HCT116 (cell line): ENCODE results near the gene POLD1. TPM values are rescaled to one million over a fixed set of nuclear protein-coding genes. Genes with fewer than 3 reads are reported as not detected.

ENCODE experiments used
- ATAC-seq: fragments of 200-7000 bp; cut with Tn5 transposase; 2 replicates; pipeline ENCODE4 v1.9.1; 2020; ENCODE audit warnings: mild to moderate bottlenecking, moderate library complexity
- BruUV-seq: library from RNA; stranded (reverse); fragments of 400-500 nt; replicated peaks from 2 replicates; lab custom pipeline; 2021; lab: Mats Ljungman, UMichigan
- CTCF ChIA-PET: fragments of 300-600 bp; sonication (Branson Sonifier 250); formaldehyde crosslinking; loops from one replicate; lab custom pipeline; 2021; ENCODE audit warnings: antibody characterized with exemption; lab: Charles Lee
- POLR2A ChIA-PET: fragments of 300-600, 350-600 bp; sonication (Branson Sonifier 250); formaldehyde crosslinking; loops from one replicate; lab custom pipeline; 2021; ENCODE audit warnings: antibody characterized with exemption; lab: Charles Lee
- RAD21 ChIA-PET, 2 experiments: fragments of 300-600 bp; sonication (Branson Sonifier 250); formaldehyde crosslinking; loops; one replicate each; lab custom pipeline; 2023; ENCODE audit warnings: low total read pairs in 2 of 2; ENCODE audit not compliant: uncharacterized antibody in 2 of 2, unreplicated experiment in 2 of 2, low non-redundant PET in 1 of 2; lab: Charles Lee
- DNase-seq: peaks from one replicate; pipeline ENCODE4 v3.0.0-alpha.2; 2010; ENCODE audit warnings: low read depth, low spot score
- H2AFZ ChIP-seq: fragments of 200-600 bp; shearing (Covaris generic), sonication (generic); 2 replicates; pipeline ENCODE4 v1.6.1; 2017; ENCODE audit warnings: low read depth, mixed run types, mixed read lengths, antibody characterized with exemption, low read length; ENCODE audit not compliant: poor library complexity, severe bottlenecking
- H3K27ac ChIP-seq: 2 replicates; pipeline ENCODE4 v1.5.1; 2012; ENCODE audit warnings: low read depth, low read length
- H3K27me3 ChIP-seq: fragments of 200-600 bp; sonication (generic); 2 replicates; pipeline ENCODE4 v1.6.1; 2016; ENCODE audit warnings: mixed run types, low read length, mixed read lengths; ENCODE audit not compliant: insufficient read depth
- H3K36me3 ChIP-seq, 2 experiments: fragments of 200-500 bp in 1 of 2; fragments of 200-600 bp in 1 of 2; sonication (Bioruptor generic) in 1 of 2; sonication (generic) in 1 of 2; 2 replicates each; pipeline versions ENCODE4 v1.5.1 to v1.6.1; 2014 to 2016; ENCODE audit warnings: low read length in 2 of 2, inconsistent platforms in 1 of 2, mixed read lengths in 1 of 2, mixed run types in 1 of 2; ENCODE audit not compliant: insufficient read depth in 2 of 2, control insufficient read depth in 1 of 2
- H3K4me1 ChIP-seq, 2 experiments: fragments of 200-600 bp in 1 of 2; sonication (generic) in 1 of 2; 2 replicates each; pipeline versions ENCODE4 v1.5.1 to v1.6.1; 2012 to 2017; ENCODE audit warnings: low read length in 2 of 2, inconsistent platforms in 1 of 2, mild to moderate bottlenecking in 1 of 2, mixed read lengths in 1 of 2, mixed run types in 1 of 2, moderate library complexity in 1 of 2; ENCODE audit not compliant: insufficient read depth in 2 of 2, control insufficient read depth in 1 of 2
- H3K4me2 ChIP-seq: fragments of 200-600 bp; sonication (generic); 2 replicates; pipeline ENCODE4 v1.6.1; 2017; ENCODE audit warnings: mixed run types, low read length, mixed read lengths
- H3K4me3 ChIP-seq, 2 experiments: fragments of 200-600 bp in 1 of 2; sonication (generic) in 1 of 2; replicated peaks in 1 of 2; 2 replicates each; pipeline ENCODE4 v1.5.1; 2011 to 2016; ENCODE audit warnings: low read length in 2 of 2, control low read depth in 1 of 2, low read depth in 1 of 2, mild to moderate bottlenecking in 1 of 2, mixed read lengths in 1 of 2, mixed run types in 1 of 2
- H3K79me2 ChIP-seq: fragments of 200-600 bp; sonication (generic); 2 replicates; pipeline ENCODE4 v1.6.1; 2017; ENCODE audit warnings: mild to moderate bottlenecking, mixed run types, low read length, moderate library complexity, mixed read lengths; ENCODE audit not compliant: insufficient read depth
- H3K9ac ChIP-seq: fragments of 200-600 bp; sonication (generic); 2 replicates; pipeline ENCODE4 v1.6.1; 2016; ENCODE audit warnings: low read length, mixed read lengths
- H3K9me2 ChIP-seq: fragments of 200-600 bp; sonication (generic), shearing (Covaris generic); 2 replicates; pipeline ENCODE4 v1.6.1; 2017; ENCODE audit warnings: mixed run types, mild to moderate bottlenecking, moderate library complexity; ENCODE audit not compliant: insufficient read depth
- H3K9me3 ChIP-seq, 2 experiments: fragments of 200-500 bp in 1 of 2; fragments of 200-600 bp in 1 of 2; sonication (Bioruptor generic) in 1 of 2; sonication (generic) in 1 of 2; 2 replicates each; pipeline ENCODE4 v1.6.1; 2014 to 2017; ENCODE audit warnings: low read length in 2 of 2, mixed read lengths in 2 of 2, inconsistent platforms in 1 of 2, low read depth in 1 of 2, mild to moderate bottlenecking in 1 of 2, mixed run types in 1 of 2, moderate library complexity in 1 of 2; ENCODE audit not compliant: control insufficient read depth in 1 of 2, insufficient read depth in 1 of 2
- H4K20me1 ChIP-seq: fragments of 200-600 bp; sonication (generic), shearing (Covaris generic); 2 replicates; pipeline ENCODE4 v1.6.1; 2017; ENCODE audit warnings: mixed run types, mild to moderate bottlenecking, moderate library complexity; ENCODE audit not compliant: insufficient read depth
- CBX3 ChIP-seq: IDR thresholded peaks from 2 replicates; pipeline ENCODE4 v1.6.1; 2012; ENCODE audit warnings: low read depth
- EGR1 ChIP-seq: IDR thresholded peaks from 2 replicates; pipeline ENCODE4 v1.6.1; 2012; ENCODE audit warnings: low read depth
- EZH2 ChIP-seq: fragments of 200-600 bp; sonication (generic); IDR thresholded peaks from 2 replicates; pipeline ENCODE4 v1.6.1; 2017; ENCODE audit warnings: antibody characterized with exemption, mixed run types
- EZH2phosphoT487 ChIP-seq: fragments of 200-600 bp; IDR thresholded peaks from 2 replicates; pipeline ENCODE4 v1.6.1; 2018; ENCODE audit warnings: antibody characterized with exemption, borderline replicate concordance
- JUND ChIP-seq: IDR thresholded peaks from 2 replicates; pipeline ENCODE4 v1.6.1; 2012
- POLR2A ChIP-seq: IDR thresholded peaks from 2 replicates; pipeline ENCODE4 v1.7.0; 2011; ENCODE audit warnings: borderline replicate concordance; ENCODE audit not compliant: insufficient read depth, insufficient read length; ENCODE audit errors: extremely low read depth
- SIN3A ChIP-seq: IDR thresholded peaks from 2 replicates; pipeline ENCODE4 v1.6.1; 2012; ENCODE audit warnings: low read depth
- SP1 ChIP-seq: IDR thresholded peaks from 2 replicates; pipeline ENCODE4 v1.6.1; 2012; ENCODE audit warnings: low read depth
- SRF ChIP-seq: IDR thresholded peaks from 2 replicates; pipeline ENCODE4 v1.6.1; 2012; ENCODE audit warnings: low read depth
- ZFX ChIP-seq: fragments of 450-650 bp; IDR thresholded peaks from 2 replicates; pipeline ENCODE4 v1.6.1; 2017
- intact Hi-C: fragments of 100-400 bp; cut with micrococcal nuclease; formaldehyde crosslinking; loops from 2 replicates; pipeline ENCODE4 v1.10.0; 2022
- total RNA-seq: library from RNA; stranded (reverse); gene quantifications from one replicate; pipeline ENCODE4 v1.2.1, GENCODE V29; 2021; ENCODE audit not compliant: unreplicated experiment
- TF ChIP-seq, protein P1 (sequence below): IDR thresholded peaks from 2 replicates; pipeline ENCODE4 v1.6.1; 2012
- TF ChIP-seq, protein P2 (sequence below): IDR thresholded peaks from 2 replicates; pipeline ENCODE4 v1.6.1; 2012; ENCODE audit warnings: low read depth
- TF ChIP-seq, protein P3 (sequence below), 3 experiments: fragments of 200-600 bp in 1 of 3; sonication (generic) in 1 of 3; IDR thresholded peaks in 2 of 3; conservative IDR thresholded peaks in 1 of 3; 2 replicates each; pipeline ENCODE4 v1.5.1; 2012 to 2017; ENCODE audit warnings: low read depth in 2 of 3, low read length in 2 of 3, antibody characterized with exemption in 1 of 3, borderline replicate concordance in 1 of 3, control low read depth in 1 of 3, mild to moderate bottlenecking in 1 of 3, mixed read lengths in 1 of 3, mixed run types in 1 of 3, moderate library complexity in 1 of 3; ENCODE audit not compliant: insufficient read depth in 1 of 3
- TF ChIP-seq, protein P4 (sequence below): IDR thresholded peaks from 2 replicates; pipeline ENCODE4 v1.6.1; 2012

POLD1 gene
- total RNA-seq, 1 experiment from 2014 or later, result 122 TPM

DNA sequence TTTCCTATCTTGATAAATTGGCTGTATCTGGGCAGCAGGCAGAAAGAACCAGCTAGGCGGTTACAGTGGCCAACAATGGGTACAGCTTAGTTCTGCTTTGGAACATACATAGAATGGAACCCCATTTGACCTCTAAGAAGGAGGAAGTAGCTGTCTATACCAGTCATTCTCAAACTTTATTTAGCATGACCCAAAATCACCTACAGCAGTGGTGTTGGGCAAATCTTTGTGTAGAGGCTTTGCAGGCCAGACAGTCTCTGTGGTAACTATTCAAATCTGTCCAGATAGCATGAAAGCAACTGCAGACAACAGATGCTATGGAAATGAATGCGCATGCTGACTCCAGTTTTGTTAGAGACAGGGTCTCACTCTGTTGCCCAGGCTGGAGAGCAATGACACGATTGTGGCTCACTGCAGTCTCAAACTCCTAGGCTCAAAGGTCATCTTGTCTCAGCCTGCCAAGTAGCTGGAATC, 43.0 kb upstream of the POLD1 start:
- TF ChIP-seq SRF (no peak), ZFX (no peak), CBX3 (no peak), SIN3A (no peak), EZH2 (no peak), POLR2A (no peak), SP1 (no peak), EZH2phosphoT487 (no peak), JUND (no peak), EGR1 (no peak)
- TF ChIP-seq, protein P1, sequence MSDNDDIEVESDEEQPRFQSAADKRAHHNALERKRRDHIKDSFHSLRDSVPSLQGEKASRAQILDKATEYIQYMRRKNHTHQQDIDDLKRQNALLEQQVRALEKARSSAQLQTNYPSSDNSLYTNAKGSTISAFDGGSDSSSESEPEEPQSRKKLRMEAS, result no peak
- TF ChIP-seq, protein P2, sequence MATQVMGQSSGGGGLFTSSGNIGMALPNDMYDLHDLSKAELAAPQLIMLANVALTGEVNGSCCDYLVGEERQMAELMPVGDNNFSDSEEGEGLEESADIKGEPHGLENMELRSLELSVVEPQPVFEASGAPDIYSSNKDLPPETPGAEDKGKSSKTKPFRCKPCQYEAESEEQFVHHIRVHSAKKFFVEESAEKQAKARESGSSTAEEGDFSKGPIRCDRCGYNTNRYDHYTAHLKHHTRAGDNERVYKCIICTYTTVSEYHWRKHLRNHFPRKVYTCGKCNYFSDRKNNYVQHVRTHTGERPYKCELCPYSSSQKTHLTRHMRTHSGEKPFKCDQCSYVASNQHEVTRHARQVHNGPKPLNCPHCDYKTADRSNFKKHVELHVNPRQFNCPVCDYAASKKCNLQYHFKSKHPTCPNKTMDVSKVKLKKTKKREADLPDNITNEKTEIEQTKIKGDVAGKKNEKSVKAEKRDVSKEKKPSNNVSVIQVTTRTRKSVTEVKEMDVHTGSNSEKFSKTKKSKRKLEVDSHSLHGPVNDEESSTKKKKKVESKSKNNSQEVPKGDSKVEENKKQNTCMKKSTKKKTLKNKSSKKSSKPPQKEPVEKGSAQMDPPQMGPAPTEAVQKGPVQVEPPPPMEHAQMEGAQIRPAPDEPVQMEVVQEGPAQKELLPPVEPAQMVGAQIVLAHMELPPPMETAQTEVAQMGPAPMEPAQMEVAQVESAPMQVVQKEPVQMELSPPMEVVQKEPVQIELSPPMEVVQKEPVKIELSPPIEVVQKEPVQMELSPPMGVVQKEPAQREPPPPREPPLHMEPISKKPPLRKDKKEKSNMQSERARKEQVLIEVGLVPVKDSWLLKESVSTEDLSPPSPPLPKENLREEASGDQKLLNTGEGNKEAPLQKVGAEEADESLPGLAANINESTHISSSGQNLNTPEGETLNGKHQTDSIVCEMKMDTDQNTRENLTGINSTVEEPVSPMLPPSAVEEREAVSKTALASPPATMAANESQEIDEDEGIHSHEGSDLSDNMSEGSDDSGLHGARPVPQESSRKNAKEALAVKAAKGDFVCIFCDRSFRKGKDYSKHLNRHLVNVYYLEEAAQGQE, result no peak
- TF ChIP-seq, protein P3, sequence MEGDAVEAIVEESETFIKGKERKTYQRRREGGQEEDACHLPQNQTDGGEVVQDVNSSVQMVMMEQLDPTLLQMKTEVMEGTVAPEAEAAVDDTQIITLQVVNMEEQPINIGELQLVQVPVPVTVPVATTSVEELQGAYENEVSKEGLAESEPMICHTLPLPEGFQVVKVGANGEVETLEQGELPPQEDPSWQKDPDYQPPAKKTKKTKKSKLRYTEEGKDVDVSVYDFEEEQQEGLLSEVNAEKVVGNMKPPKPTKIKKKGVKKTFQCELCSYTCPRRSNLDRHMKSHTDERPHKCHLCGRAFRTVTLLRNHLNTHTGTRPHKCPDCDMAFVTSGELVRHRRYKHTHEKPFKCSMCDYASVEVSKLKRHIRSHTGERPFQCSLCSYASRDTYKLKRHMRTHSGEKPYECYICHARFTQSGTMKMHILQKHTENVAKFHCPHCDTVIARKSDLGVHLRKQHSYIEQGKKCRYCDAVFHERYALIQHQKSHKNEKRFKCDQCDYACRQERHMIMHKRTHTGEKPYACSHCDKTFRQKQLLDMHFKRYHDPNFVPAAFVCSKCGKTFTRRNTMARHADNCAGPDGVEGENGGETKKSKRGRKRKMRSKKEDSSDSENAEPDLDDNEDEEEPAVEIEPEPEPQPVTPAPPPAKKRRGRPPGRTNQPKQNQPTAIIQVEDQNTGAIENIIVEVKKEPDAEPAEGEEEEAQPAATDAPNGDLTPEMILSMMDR (IDR thresholded peaks at IDR 0.05 in 2 of 3, conservative IDR thresholded peaks at IDR 0.05 in 1 of 3; ENCODE audit: borderline replicate concordance in 1 of 3, insufficient read depth in 1 of 3, low read depth in 2 of 3, low read length in 2 of 3), result no peak
- TF ChIP-seq, protein P4, sequence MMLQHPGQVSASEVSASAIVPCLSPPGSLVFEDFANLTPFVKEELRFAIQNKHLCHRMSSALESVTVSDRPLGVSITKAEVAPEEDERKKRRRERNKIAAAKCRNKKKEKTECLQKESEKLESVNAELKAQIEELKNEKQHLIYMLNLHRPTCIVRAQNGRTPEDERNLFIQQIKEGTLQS, result no peak
- TF ChIP-seq, all 23 proteins: peak for 0

More for the DNA sequence above, 43.0 kb upstream of the POLD1 start:
- no peaks in the 10 kb centered on the region for H3K36me3 ChIP-seq
- no peak overlapping the region for H2AFZ ChIP-seq
- H3K27me3 ChIP-seq, result no peaks in the 10 kb centered on the region
- no peaks in the 10 kb centered on the region for H3K9me3 ChIP-seq
- no TSS peak for BruUV-seq
- ChIA-PET POLR2A (interaction anchor here (1.1 kb wide), 1 partner anchor 12 kb away, joined by 3 read pairs; the partner anchor contains the start of gene KCNC3), CTCF (no interaction called here), RAD21 (no interaction called here)
- H4K20me1 ChIP-seq, result no peaks in the 10 kb centered on the region
- no peaks in the 10 kb centered on the region for H3K9me2 ChIP-seq
- H3K27ac ChIP-seq, result no peak overlapping the region
- ATAC-seq, result no peak
- no peaks in the 10 kb centered on the region for H3K4me1 ChIP-seq
- no peak overlapping the region for H3K4me2 ChIP-seq
- no peak overlapping the region for H3K9ac ChIP-seq
- DNase-seq, result no peak
- no peaks in the 10 kb centered on the region for H3K79me2 ChIP-seq
- no peak overlapping the region for H3K4me3 ChIP-seq
- intact Hi-C loops, result no loop called here
